Activated CD4-positive, alpha-beta memory T cell treated with anti-CD3 and anti-CD28 coated beads, Interleukin-2, amount 10 ng/mL, durations not matched to agents 7 days and 5 days (primary cell): Measurements from ENCODE around the gene C7orf25. TPM values are rescaled to one million over a fixed set of nuclear protein-coding genes. Genes with fewer than 3 reads are reported as not detected.

Source experiments
- CTCF ChIA-PET: fragments of 350-600 bp; sonication (Branson Sonifier 250); formaldehyde crosslinking; loops from one replicate; lab custom pipeline; 2021; ENCODE audit warnings: antibody characterized with exemption, inconsistent platforms; lab: Charles Lee
- POLR2A ChIA-PET: fragments of 350-600 bp; sonication (Branson Sonifier 250); formaldehyde crosslinking; loops from one replicate; lab custom pipeline; 2021; ENCODE audit warnings: antibody characterized with exemption; lab: Charles Lee
- DNase-seq: peaks from one replicate; pipeline ENCODE4 v3.0.0-alpha.2; 2020
- H3K27ac Mint-ChIP-seq: one replicate; pipeline ENCODE4 v1.8.0; 2021; ENCODE audit warnings: mild to moderate bottlenecking, mixed read lengths
- H3K27me3 Mint-ChIP-seq: one replicate; pipeline ENCODE4 v1.8.0; 2021; ENCODE audit warnings: mixed read lengths
- H3K36me3 Mint-ChIP-seq: one replicate; pipeline ENCODE4 v1.8.0; 2021; ENCODE audit warnings: low read depth, mixed read lengths
- H3K4me1 Mint-ChIP-seq: one replicate; pipeline ENCODE4 v1.8.0; 2021; ENCODE audit warnings: mixed read lengths
- H3K4me3 Mint-ChIP-seq: one replicate; pipeline ENCODE4 v1.8.0; 2021; ENCODE audit warnings: mild to moderate bottlenecking, mixed read lengths
- H3K9me3 Mint-ChIP-seq: one replicate; pipeline ENCODE4 v1.8.0; 2021; ENCODE audit warnings: mixed read lengths
- total RNA-seq, 2 experiments: library from RNA; stranded (reverse); gene quantifications; one replicate each; pipeline ENCODE4 v1.2.3, GENCODE V29; 2021

The C7orf25 gene
- total RNA-seq, 2 experiments from 2014 or later = 2.4 to 5.3 TPM

- peaks cover 61% of the 10 kb centered on the region for H3K4me1 Mint-ChIP-seq
- no peak overlapping the region for H3K27ac Mint-ChIP-seq
- H3K27me3 Mint-ChIP-seq = no peaks in the 10 kb centered on the region
- no peak overlapping the region for H3K4me3 Mint-ChIP-seq
- no peak for DNase-seq
- ChIA-PET CTCF (no interaction called here), POLR2A (no interaction called here)
- peaks cover 72% of the 10 kb centered on the region for H3K36me3 Mint-ChIP-seq
- H3K9me3 Mint-ChIP-seq = no peaks in the 10 kb centered on the region
Measured at GRCh38 chr7:42926204-42926603, 14.3 kb upstream of the C7orf25 start.

- H3K27ac Mint-ChIP-seq = no peak overlapping the region
- peaks cover 58% of the 10 kb centered on the region for H3K4me1 Mint-ChIP-seq
- no peaks in the 10 kb centered on the region for H3K27me3 Mint-ChIP-seq
- no peak overlapping the region for H3K4me3 Mint-ChIP-seq
- peaks cover 73% of the 10 kb centered on the region for H3K36me3 Mint-ChIP-seq
- CTCF ChIA-PET = no interaction called here
- no peaks in the 10 kb centered on the region for H3K9me3 Mint-ChIP-seq
- no peak for DNase-seq
- POLR2A ChIA-PET = no interaction called here
Measured at GRCh38 chr7:42925630-42926029, 13.8 kb upstream of the C7orf25 start.

GRCh38 chr7:42924223-42924838, 12.5 kb upstream of the C7orf25 start:
- Mint-ChIP-seq H3K4me3 (no peak overlapping the region), H3K27me3 (no peaks in the 10 kb centered on the region), H3K36me3 (peaks cover 79% of the 10 kb centered on the region), H3K9me3 (no peaks in the 10 kb centered on the region), H3K4me1 (peaks cover 47% of the 10 kb centered on the region), H3K27ac (no peak overlapping the region)
- ChIA-PET POLR2A (interaction anchor here (0.7 to 1.2 kb wide), 3 partner anchors 8 to 12 kb away, joined by 5 read pairs; partner anchors contain the start of genes MRPL32 and PSMA2), CTCF (interaction anchor here (1.1 to 1.6 kb wide), 2 partner anchors 8 to 12 kb away, joined by 3 to 4 read pairs; partner anchors contain the start of genes C7orf25 and MRPL32)
- no peak for DNase-seq

DNA sequence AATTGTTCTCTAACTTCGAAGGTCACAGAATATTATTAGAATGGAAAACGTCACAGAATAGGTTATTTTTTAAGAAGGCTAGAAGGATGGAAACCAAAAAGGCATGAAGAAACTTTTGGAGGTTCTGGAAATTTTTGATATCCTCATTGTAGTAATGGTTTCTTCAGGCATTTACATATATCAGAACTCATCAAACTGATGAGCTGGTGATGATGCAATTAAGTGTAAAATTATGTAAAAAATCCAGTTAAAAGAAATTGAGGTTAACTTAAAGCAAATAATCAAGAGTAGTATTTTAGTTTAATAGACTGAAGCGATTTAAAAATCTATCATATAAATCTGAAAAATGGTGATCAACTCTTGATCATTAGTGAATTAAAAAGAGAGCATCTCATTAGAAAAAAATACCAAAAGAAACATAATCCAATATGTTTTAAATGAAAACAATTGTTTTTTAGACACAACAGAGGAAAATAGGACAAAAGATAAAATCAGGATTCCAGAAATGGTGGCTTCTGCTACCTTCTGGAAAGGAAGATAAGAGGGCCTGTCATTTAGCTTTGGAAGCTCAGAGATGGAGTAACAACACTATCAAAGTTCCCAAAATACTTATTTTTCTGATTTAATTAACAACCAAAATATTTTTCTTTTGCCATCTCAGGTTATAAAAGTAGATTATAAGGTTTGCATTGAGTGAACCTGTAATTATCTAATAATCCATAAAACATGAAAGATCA, 10.3 kb upstream of the C7orf25 start:
- Mint-ChIP-seq H3K9me3 (no peaks in the 10 kb centered on the region), H3K4me3 (no peak overlapping the region), H3K4me1 (peaks cover 26% of the 10 kb centered on the region), H3K36me3 (peaks cover 78% of the 10 kb centered on the region), H3K27me3 (no peaks in the 10 kb centered on the region), H3K27ac (no peak overlapping the region)
- ChIA-PET POLR2A (interaction anchor here (1.1 to 3.3 kb wide), 3 partner anchors 9 to 12 kb away, joined by 3 to 19 read pairs (median 4); partner anchors contain the start of genes C7orf25, MRPL32 and PSMA2), CTCF (interaction anchor here (1.8 kb wide), 1 partner anchor 10 kb away, joined by 5 read pairs; the partner anchor contains the start of genes MRPL32 and PSMA2)
- no peak for DNase-seq

DNA sequence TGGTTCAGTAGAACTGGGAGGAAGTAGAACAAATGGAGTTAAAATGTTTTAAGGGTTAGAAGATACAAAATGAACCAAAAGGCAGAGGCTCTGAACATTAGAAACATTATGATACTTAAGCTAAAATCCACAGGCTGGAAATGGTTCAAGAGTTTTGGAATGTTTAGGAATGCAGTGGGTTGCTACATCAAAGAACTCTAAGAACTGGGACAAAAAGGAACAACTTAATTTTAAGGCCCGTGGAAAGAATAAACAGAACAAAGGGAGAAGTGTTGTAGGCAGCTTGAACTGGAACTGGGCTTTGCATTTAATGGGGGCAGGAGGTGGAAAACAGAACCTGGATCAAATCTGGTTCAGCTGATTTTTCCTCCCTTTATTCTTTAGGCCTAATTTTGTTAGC, 3.5 kb upstream of the C7orf25 start:
- Mint-ChIP-seq H3K4me3 (no peak overlapping the region), H3K27ac (peak overlapping the region; percentile 19), H3K9me3 (no peaks in the 10 kb centered on the region), H3K36me3 (peaks cover 59% of the 10 kb centered on the region), H3K4me1 (peaks cover 56% of the 10 kb centered on the region), H3K27me3 (no peaks in the 10 kb centered on the region)
- POLR2A ChIA-PET = interaction anchor here (0.9 to 7.1 kb wide), 3 partner anchors 9 to 15 kb away, joined by 3 to 96 read pairs (median 5); partner anchors contain the start of genes MRPL32 and PSMA2
- DNase-seq = no peak
- CTCF ChIA-PET = no interaction called here

DNA sequence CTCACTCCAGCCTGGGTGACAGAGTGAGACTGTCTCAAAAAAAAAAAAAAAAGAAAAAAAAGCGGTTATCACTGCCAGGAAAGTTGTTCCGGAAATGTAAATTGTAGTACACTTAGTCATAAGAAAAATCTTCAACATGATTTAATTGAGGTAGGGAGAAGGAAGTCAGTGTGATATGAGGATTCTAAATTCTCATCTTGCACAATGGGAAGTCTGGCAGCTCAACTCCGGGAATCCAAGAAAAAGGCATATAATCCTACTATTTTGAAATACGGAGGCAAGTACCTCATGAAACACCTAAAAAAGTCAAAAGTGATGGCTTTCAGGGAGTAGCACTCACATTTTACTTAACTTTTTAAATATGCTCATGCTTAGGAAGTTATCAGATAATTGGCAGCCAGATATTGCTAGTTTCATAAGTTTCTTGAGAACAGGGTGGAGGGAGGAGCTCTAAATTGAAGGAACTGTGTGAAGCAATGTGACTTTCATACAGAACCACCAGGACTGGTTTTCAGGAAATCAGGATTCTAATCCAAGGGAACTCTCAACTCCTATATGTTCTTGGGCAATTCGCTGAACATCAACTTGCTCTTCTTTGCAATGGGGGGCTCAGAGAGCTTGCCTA, 2.7 kb upstream of the C7orf25 start:
- no peak overlapping the region for H3K4me3 Mint-ChIP-seq
- POLR2A ChIA-PET = interaction anchor here (1.5 to 7.1 kb wide), 2 partner anchors 13 to 16 kb away, joined by 3 to 96 read pairs; partner anchors contain the start of genes MRPL32 and PSMA2
- H3K36me3 Mint-ChIP-seq = peaks cover 58% of the 10 kb centered on the region
- H3K27ac Mint-ChIP-seq = peak overlapping the region; percentile 81
- CTCF ChIA-PET = interaction anchor here (1.0 kb wide), 1 partner anchor 17 kb away, joined by 3 read pairs; the partner anchor contains the start of genes MRPL32 and PSMA2
- peaks cover 62% of the 10 kb centered on the region for H3K4me1 Mint-ChIP-seq
- no peaks in the 10 kb centered on the region for H3K9me3 Mint-ChIP-seq
- H3K27me3 Mint-ChIP-seq = no peaks in the 10 kb centered on the region
- no peak for DNase-seq

GRCh38 chr7:42914009-42914408, 2.1 kb upstream of the C7orf25 start:
- no peak for DNase-seq
- CTCF ChIA-PET = interaction anchor here (1.0 kb wide), 1 partner anchor 18 kb away, joined by 3 read pairs; the partner anchor contains the start of genes MRPL32 and PSMA2
- Mint-ChIP-seq H3K9me3 (no peaks in the 10 kb centered on the region), H3K27me3 (no peaks in the 10 kb centered on the region), H3K4me1 (peaks cover 62% of the 10 kb centered on the region), H3K4me3 (no peak overlapping the region), H3K36me3 (peaks cover 53% of the 10 kb centered on the region), H3K27ac (peak overlapping the region; percentile 81)
- POLR2A ChIA-PET = interaction anchor here (1.5 to 7.1 kb wide), 2 partner anchors 13 to 17 kb away, joined by 3 to 96 read pairs; partner anchors contain the start of genes MRPL32 and PSMA2

DNA sequence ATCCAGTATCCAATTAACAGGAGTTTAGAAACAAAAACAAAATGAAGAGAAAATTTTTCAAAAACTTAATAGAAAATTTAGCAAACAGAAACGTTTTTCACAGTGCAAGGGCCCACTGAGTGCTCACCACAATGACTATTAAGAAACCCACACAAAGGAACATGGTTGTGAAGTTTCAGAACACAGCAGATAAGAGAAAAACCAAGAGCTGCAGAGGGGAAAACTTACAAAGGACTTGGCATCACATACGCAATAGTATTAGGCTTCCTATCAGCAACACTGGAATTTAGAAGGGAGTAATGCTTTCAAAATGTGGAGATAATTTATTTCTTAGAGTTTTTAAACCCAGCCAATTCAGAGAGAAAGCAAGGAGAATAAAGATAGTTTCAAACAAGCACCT, 1.7 kb upstream of the C7orf25 start:
- Mint-ChIP-seq H3K9me3 (no peaks in the 10 kb centered on the region), H3K36me3 (peaks cover 51% of the 10 kb centered on the region), H3K4me1 (peaks cover 62% of the 10 kb centered on the region), H3K27ac (peak overlapping the region; percentile 81), H3K4me3 (no peak overlapping the region), H3K27me3 (no peaks in the 10 kb centered on the region)
- CTCF ChIA-PET = interaction anchor here (1.0 kb wide), 1 partner anchor 18 kb away, joined by 3 read pairs; the partner anchor contains the start of genes MRPL32 and PSMA2
- POLR2A ChIA-PET = interaction anchor here (1.8 to 7.1 kb wide), 2 partner anchors 17 to 22 kb away, joined by 4 to 96 read pairs; partner anchors contain the start of genes MRPL32 and PSMA2
- no peak for DNase-seq

DNA sequence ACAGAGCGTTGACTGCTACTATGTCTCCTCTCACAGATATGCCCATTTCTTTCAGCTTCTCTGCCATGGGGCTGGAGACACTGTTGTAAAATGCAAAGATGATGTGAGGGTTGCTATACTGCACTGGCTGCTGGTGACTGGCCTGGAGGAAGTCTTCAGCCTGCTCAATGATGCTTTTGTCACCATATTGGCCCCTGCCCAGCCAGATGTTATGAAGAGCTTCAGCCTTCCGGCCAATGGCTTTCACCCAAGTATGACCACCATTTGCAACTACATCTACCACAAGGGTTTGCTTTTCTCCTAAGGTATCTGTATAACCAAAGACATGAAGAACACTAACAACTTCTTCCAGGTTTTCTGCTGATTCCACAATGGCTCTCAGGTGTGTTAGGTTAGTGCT, 1.6 kb downstream of the C7orf25 start:
- CTCF ChIA-PET = no interaction called here
- POLR2A ChIA-PET = interaction anchor here (1.1 to 3.5 kb wide), 3 partner anchors 12 to 22 kb away, joined by 3 to 26 read pairs (median 3); partner anchors contain the start of genes MRPL32 and PSMA2
- no peak overlapping the region for H3K4me3 Mint-ChIP-seq
- no peak for DNase-seq
- H3K9me3 Mint-ChIP-seq = no peaks in the 10 kb centered on the region
- no peaks in the 10 kb centered on the region for H3K27me3 Mint-ChIP-seq
- H3K27ac Mint-ChIP-seq = no peak overlapping the region
- H3K4me1 Mint-ChIP-seq = peaks cover 56% of the 10 kb centered on the region
- peaks cover 27% of the 10 kb centered on the region for H3K36me3 Mint-ChIP-seq

DNA sequence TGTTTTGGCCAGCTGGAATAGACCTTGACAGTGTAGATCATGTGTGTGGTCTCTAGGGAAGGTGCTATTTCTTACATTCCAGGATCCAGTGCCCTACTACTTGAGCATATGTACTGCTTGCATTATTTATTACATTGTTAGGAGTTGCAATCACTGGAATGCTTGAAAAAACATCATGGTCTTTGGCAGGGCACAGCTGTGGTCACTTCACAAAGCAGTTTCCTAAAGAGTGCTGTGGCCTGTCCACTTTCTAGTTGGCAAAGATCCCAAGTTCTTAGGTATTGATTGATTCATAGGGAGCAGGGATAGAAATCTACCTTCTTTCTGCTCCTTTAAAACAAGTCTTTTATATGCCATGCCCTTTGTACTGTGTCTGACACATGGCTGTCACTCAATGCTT, 4.6 kb downstream of the C7orf25 start:
- Mint-ChIP-seq H3K4me1 (peaks cover 26% of the 10 kb centered on the region), H3K27ac (no peak overlapping the region), H3K9me3 (no peaks in the 10 kb centered on the region), H3K36me3 (peaks cover 11% of the 10 kb centered on the region), H3K4me3 (no peak overlapping the region), H3K27me3 (peaks cover 3% of the 10 kb centered on the region)
- no peak for DNase-seq
- ChIA-PET POLR2A (no interaction called here), CTCF (no interaction called here)

DNA sequence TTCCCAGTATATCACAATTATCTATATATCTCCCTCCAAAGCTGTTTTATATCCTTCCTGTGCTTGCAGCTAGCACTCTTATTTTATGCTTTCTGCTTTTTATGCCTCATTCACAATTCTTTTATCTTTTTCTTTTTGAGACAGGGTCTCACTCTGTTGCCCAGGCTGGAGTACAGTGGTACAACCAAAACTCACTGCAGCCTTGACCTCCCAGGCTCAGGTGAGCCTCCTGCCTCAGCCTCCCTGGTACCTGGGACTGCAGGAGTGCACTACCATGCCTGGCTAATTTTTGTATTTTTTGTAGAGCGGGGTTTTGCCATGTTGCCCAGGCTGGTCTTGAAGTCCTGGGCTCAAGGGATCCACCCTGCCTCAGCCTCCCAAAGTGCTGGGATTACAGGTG, 5.7 kb downstream of the C7orf25 start:
- ChIA-PET CTCF (no interaction called here), POLR2A (no interaction called here)
- Mint-ChIP-seq H3K4me3 (no peak overlapping the region), H3K9me3 (no peaks in the 10 kb centered on the region), H3K36me3 (peaks cover 8% of the 10 kb centered on the region), H3K27ac (no peak overlapping the region), H3K27me3 (peaks cover 5% of the 10 kb centered on the region), H3K4me1 (peaks cover 20% of the 10 kb centered on the region)
- DNase-seq = no peak

DNA sequence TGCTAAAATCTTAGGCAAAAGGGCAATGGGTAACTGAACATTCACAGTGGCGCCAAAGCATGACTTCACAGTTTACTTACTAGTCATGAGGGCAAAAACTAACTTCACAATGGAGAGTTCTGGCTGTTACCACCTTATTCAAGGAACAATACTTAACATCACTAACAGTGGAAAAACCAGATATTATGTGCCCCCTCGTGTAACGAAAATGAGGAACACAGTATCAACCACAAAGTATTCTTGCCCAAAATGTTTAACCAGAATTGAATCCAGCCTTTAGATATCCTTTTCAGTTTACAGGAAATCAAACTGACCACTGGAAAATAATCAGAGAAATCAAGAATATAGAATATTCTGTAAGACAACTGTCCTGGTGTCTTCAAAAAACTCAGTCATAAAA, 9.5 kb downstream of the C7orf25 start:
- H3K27me3 Mint-ChIP-seq = peaks cover 9% of the 10 kb centered on the region
- CTCF ChIA-PET = no interaction called here
- H3K36me3 Mint-ChIP-seq = no peaks in the 10 kb centered on the region
- H3K27ac Mint-ChIP-seq = no peak overlapping the region
- POLR2A ChIA-PET = no interaction called here
- no peak for DNase-seq
- no peaks in the 10 kb centered on the region for H3K4me1 Mint-ChIP-seq
- no peaks in the 10 kb centered on the region for H3K9me3 Mint-ChIP-seq
- H3K4me3 Mint-ChIP-seq = no peak overlapping the region
